HCT116 (cell line): Measurements from ENCODE around the gene PDE4B. TPM values are rescaled to one million over a fixed set of nuclear protein-coding genes. Genes with fewer than 3 reads are reported as not detected.

Source experiments
- ATAC-seq: fragments of 200-7000 bp; cut with Tn5 transposase; 2 replicates; pipeline ENCODE4 v1.9.1; 2020; ENCODE audit warnings: mild to moderate bottlenecking, moderate library complexity
- BruUV-seq: library from RNA; stranded (reverse); fragments of 400-500 nt; replicated peaks from 2 replicates; lab custom pipeline; 2021; lab: Mats Ljungman, UMichigan
- CTCF ChIA-PET: fragments of 300-600 bp; sonication (Branson Sonifier 250); formaldehyde crosslinking; loops from one replicate; lab custom pipeline; 2021; ENCODE audit warnings: antibody characterized with exemption; lab: Charles Lee
- POLR2A ChIA-PET: fragments of 300-600, 350-600 bp; sonication (Branson Sonifier 250); formaldehyde crosslinking; loops from one replicate; lab custom pipeline; 2021; ENCODE audit warnings: antibody characterized with exemption; lab: Charles Lee
- RAD21 ChIA-PET, 2 experiments: fragments of 300-600 bp; sonication (Branson Sonifier 250); formaldehyde crosslinking; loops; one replicate each; lab custom pipeline; 2023; ENCODE audit warnings: low total read pairs in 2 of 2; ENCODE audit not compliant: uncharacterized antibody in 2 of 2, unreplicated experiment in 2 of 2, low non-redundant PET in 1 of 2; lab: Charles Lee
- DNase-seq: peaks from one replicate; pipeline ENCODE4 v3.0.0-alpha.2; 2010; ENCODE audit warnings: low read depth, low spot score
- H2AFZ ChIP-seq: fragments of 200-600 bp; shearing (Covaris generic), sonication (generic); 2 replicates; pipeline ENCODE4 v1.6.1; 2017; ENCODE audit warnings: low read depth, mixed run types, mixed read lengths, antibody characterized with exemption, low read length; ENCODE audit not compliant: poor library complexity, severe bottlenecking
- H3K27ac ChIP-seq: 2 replicates; pipeline ENCODE4 v1.5.1; 2012; ENCODE audit warnings: low read depth, low read length
- H3K27me3 ChIP-seq: fragments of 200-600 bp; sonication (generic); 2 replicates; pipeline ENCODE4 v1.6.1; 2016; ENCODE audit warnings: mixed run types, low read length, mixed read lengths; ENCODE audit not compliant: insufficient read depth
- H3K36me3 ChIP-seq, 2 experiments: fragments of 200-500 bp in 1 of 2; fragments of 200-600 bp in 1 of 2; sonication (Bioruptor generic) in 1 of 2; sonication (generic) in 1 of 2; 2 replicates each; pipeline versions ENCODE4 v1.5.1 to v1.6.1; 2014 to 2016; ENCODE audit warnings: low read length in 2 of 2, inconsistent platforms in 1 of 2, mixed read lengths in 1 of 2, mixed run types in 1 of 2; ENCODE audit not compliant: insufficient read depth in 2 of 2, control insufficient read depth in 1 of 2
- H3K4me1 ChIP-seq, 2 experiments: fragments of 200-600 bp in 1 of 2; sonication (generic) in 1 of 2; 2 replicates each; pipeline versions ENCODE4 v1.5.1 to v1.6.1; 2012 to 2017; ENCODE audit warnings: low read length in 2 of 2, inconsistent platforms in 1 of 2, mild to moderate bottlenecking in 1 of 2, mixed read lengths in 1 of 2, mixed run types in 1 of 2, moderate library complexity in 1 of 2; ENCODE audit not compliant: insufficient read depth in 2 of 2, control insufficient read depth in 1 of 2
- H3K4me2 ChIP-seq: fragments of 200-600 bp; sonication (generic); 2 replicates; pipeline ENCODE4 v1.6.1; 2017; ENCODE audit warnings: mixed run types, low read length, mixed read lengths
- H3K4me3 ChIP-seq, 2 experiments: fragments of 200-600 bp in 1 of 2; sonication (generic) in 1 of 2; replicated peaks in 1 of 2; 2 replicates each; pipeline ENCODE4 v1.5.1; 2011 to 2016; ENCODE audit warnings: low read length in 2 of 2, control low read depth in 1 of 2, low read depth in 1 of 2, mild to moderate bottlenecking in 1 of 2, mixed read lengths in 1 of 2, mixed run types in 1 of 2
- H3K79me2 ChIP-seq: fragments of 200-600 bp; sonication (generic); 2 replicates; pipeline ENCODE4 v1.6.1; 2017; ENCODE audit warnings: mild to moderate bottlenecking, mixed run types, low read length, moderate library complexity, mixed read lengths; ENCODE audit not compliant: insufficient read depth
- H3K9ac ChIP-seq: fragments of 200-600 bp; sonication (generic); 2 replicates; pipeline ENCODE4 v1.6.1; 2016; ENCODE audit warnings: low read length, mixed read lengths
- H3K9me2 ChIP-seq: fragments of 200-600 bp; sonication (generic), shearing (Covaris generic); 2 replicates; pipeline ENCODE4 v1.6.1; 2017; ENCODE audit warnings: mixed run types, mild to moderate bottlenecking, moderate library complexity; ENCODE audit not compliant: insufficient read depth
- H3K9me3 ChIP-seq, 2 experiments: fragments of 200-500 bp in 1 of 2; fragments of 200-600 bp in 1 of 2; sonication (Bioruptor generic) in 1 of 2; sonication (generic) in 1 of 2; 2 replicates each; pipeline ENCODE4 v1.6.1; 2014 to 2017; ENCODE audit warnings: low read length in 2 of 2, mixed read lengths in 2 of 2, inconsistent platforms in 1 of 2, low read depth in 1 of 2, mild to moderate bottlenecking in 1 of 2, mixed run types in 1 of 2, moderate library complexity in 1 of 2; ENCODE audit not compliant: control insufficient read depth in 1 of 2, insufficient read depth in 1 of 2
- H4K20me1 ChIP-seq: fragments of 200-600 bp; sonication (generic), shearing (Covaris generic); 2 replicates; pipeline ENCODE4 v1.6.1; 2017; ENCODE audit warnings: mixed run types, mild to moderate bottlenecking, moderate library complexity; ENCODE audit not compliant: insufficient read depth
- CEBPB ChIP-seq: IDR thresholded peaks from 2 replicates; pipeline ENCODE4 v1.6.1; 2012; ENCODE audit warnings: low read depth
- EGR1 ChIP-seq: IDR thresholded peaks from 2 replicates; pipeline ENCODE4 v1.6.1; 2012; ENCODE audit warnings: low read depth
- EZH2 ChIP-seq: fragments of 200-600 bp; sonication (generic); IDR thresholded peaks from 2 replicates; pipeline ENCODE4 v1.6.1; 2017; ENCODE audit warnings: antibody characterized with exemption, mixed run types
- EZH2phosphoT487 ChIP-seq: fragments of 200-600 bp; IDR thresholded peaks from 2 replicates; pipeline ENCODE4 v1.6.1; 2018; ENCODE audit warnings: antibody characterized with exemption, borderline replicate concordance
- FOSL1 ChIP-seq: IDR thresholded peaks from 2 replicates; pipeline ENCODE4 v1.6.1; 2012; ENCODE audit warnings: low read depth
- JUND ChIP-seq: IDR thresholded peaks from 2 replicates; pipeline ENCODE4 v1.6.1; 2012
- POLR2A ChIP-seq: IDR thresholded peaks from 2 replicates; pipeline ENCODE4 v1.7.0; 2011; ENCODE audit warnings: borderline replicate concordance; ENCODE audit not compliant: insufficient read depth, insufficient read length; ENCODE audit errors: extremely low read depth
- POLR2AphosphoS5 ChIP-seq: IDR thresholded peaks from 2 replicates; pipeline ENCODE4 v1.6.1; 2011; ENCODE audit warnings: mild to moderate bottlenecking, low read depth, low read length, moderate library complexity
- SP1 ChIP-seq: IDR thresholded peaks from 2 replicates; pipeline ENCODE4 v1.6.1; 2012; ENCODE audit warnings: low read depth
- SRF ChIP-seq: IDR thresholded peaks from 2 replicates; pipeline ENCODE4 v1.6.1; 2012; ENCODE audit warnings: low read depth
- TCF7L2 ChIP-seq: IDR thresholded peaks from 2 replicates; pipeline ENCODE4 v1.7.0; 2011; ENCODE audit warnings: borderline replicate concordance, inconsistent platforms; ENCODE audit not compliant: insufficient read depth, insufficient read length; ENCODE audit errors: extremely low read depth
- YY1 ChIP-seq: IDR thresholded peaks from 2 replicates; pipeline ENCODE4 v1.6.1; 2011; ENCODE audit warnings: low read length, low read depth, moderate library complexity, mild to moderate bottlenecking; ENCODE audit not compliant: insufficient replicate concordance; ENCODE audit errors: extremely low read depth
- ZFX ChIP-seq: fragments of 450-650 bp; IDR thresholded peaks from 2 replicates; pipeline ENCODE4 v1.6.1; 2017
- ZNF274 ChIP-seq: fragments of 200-500 bp; sonication (Bioruptor generic); IDR thresholded peaks from 2 replicates; pipeline ENCODE4 v1.6.1; 2014; ENCODE audit warnings: mild to moderate bottlenecking, low read depth, low read length, inconsistent platforms
- intact Hi-C: fragments of 100-400 bp; cut with micrococcal nuclease; formaldehyde crosslinking; loops from 2 replicates; pipeline ENCODE4 v1.10.0; 2022
- total RNA-seq: library from RNA; stranded (reverse); gene quantifications from one replicate; pipeline ENCODE4 v1.2.1, GENCODE V29; 2021; ENCODE audit not compliant: unreplicated experiment
- TF ChIP-seq, protein P1 (sequence below): IDR thresholded peaks from 2 replicates; pipeline ENCODE4 v1.6.1; 2012
- TF ChIP-seq, protein P2 (sequence below), 3 experiments: fragments of 200-600 bp in 1 of 3; sonication (generic) in 1 of 3; IDR thresholded peaks in 2 of 3; conservative IDR thresholded peaks in 1 of 3; 2 replicates each; pipeline ENCODE4 v1.5.1; 2012 to 2017; ENCODE audit warnings: low read depth in 2 of 3, low read length in 2 of 3, antibody characterized with exemption in 1 of 3, borderline replicate concordance in 1 of 3, control low read depth in 1 of 3, mild to moderate bottlenecking in 1 of 3, mixed read lengths in 1 of 3, mixed run types in 1 of 3, moderate library complexity in 1 of 3; ENCODE audit not compliant: insufficient read depth in 1 of 3

Gene PDE4B
- total RNA-seq, 1 experiment from 2014 or later, result 76.9 TPM

DNA sequence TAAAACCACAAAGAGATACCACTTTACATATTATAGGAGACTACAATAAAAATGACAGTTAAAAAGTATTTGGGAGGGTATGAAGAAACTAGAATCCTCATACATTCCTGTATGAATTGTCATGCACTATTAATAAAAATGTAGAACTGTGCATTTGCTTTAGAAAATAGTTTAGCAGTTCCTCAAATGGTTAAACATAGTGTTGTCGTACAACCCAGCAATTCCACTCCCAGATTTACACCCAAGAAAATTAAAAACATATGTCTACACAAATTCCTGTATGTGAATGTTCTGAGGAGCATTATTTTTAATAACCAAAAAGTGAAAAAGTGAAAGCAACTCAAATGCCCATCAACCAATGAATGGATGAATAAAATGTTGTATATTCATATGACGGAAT is 23.1 kb upstream of the PDE4B start:
- CTCF ChIA-PET, result no interaction called here

DNA sequence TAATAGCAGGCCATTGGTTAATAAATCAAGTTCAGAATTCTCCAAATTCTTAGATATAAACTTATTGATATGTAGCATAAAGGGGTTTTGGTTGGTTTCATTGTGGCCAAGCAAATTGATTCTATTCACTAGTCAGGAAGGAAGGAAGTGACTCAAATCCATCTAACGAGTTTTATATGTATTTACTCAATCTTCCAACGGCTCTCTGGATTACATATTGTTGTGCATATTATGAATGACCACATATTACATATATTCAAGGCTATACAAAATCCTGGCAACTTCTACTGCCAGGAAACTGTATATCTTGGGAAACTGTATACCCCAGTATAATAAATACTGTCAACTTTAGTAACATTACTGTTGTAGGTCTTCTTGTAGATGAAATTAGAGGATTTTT is 20.1 kb upstream of the PDE4B start:
- H3K9me3 ChIP-seq, result no peaks in the 10 kb centered on the region
- H3K27me3 ChIP-seq, result no peaks in the 10 kb centered on the region
- H3K4me3 ChIP-seq, result no peak overlapping the region
- H3K4me2 ChIP-seq, result no peak overlapping the region
- ChIA-PET POLR2A (no interaction called here), RAD21 (no interaction called here), CTCF (no interaction called here)
- no peaks in the 10 kb centered on the region for H3K36me3 ChIP-seq
- no peak for ATAC-seq
- H4K20me1 ChIP-seq, result no peaks in the 10 kb centered on the region
- BruUV-seq, result no TSS peak
- no peak for DNase-seq
- intact Hi-C loops, result no loop called here
- no peak overlapping the region for H3K27ac ChIP-seq
- H3K4me1 ChIP-seq, result no peaks in the 10 kb centered on the region
- no peak overlapping the region for H2AFZ ChIP-seq
- no peaks in the 10 kb centered on the region for H3K79me2 ChIP-seq
- no peaks in the 10 kb centered on the region for H3K9me2 ChIP-seq
- H3K9ac ChIP-seq, result no peak overlapping the region
- no peak for TF ChIP-seq SP1
- TF ChIP-seq YY1, result no peak
- no peak for TF ChIP-seq FOSL1
- TF ChIP-seq, protein P1, sequence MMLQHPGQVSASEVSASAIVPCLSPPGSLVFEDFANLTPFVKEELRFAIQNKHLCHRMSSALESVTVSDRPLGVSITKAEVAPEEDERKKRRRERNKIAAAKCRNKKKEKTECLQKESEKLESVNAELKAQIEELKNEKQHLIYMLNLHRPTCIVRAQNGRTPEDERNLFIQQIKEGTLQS, result no peak
- TF ChIP-seq, protein P2, sequence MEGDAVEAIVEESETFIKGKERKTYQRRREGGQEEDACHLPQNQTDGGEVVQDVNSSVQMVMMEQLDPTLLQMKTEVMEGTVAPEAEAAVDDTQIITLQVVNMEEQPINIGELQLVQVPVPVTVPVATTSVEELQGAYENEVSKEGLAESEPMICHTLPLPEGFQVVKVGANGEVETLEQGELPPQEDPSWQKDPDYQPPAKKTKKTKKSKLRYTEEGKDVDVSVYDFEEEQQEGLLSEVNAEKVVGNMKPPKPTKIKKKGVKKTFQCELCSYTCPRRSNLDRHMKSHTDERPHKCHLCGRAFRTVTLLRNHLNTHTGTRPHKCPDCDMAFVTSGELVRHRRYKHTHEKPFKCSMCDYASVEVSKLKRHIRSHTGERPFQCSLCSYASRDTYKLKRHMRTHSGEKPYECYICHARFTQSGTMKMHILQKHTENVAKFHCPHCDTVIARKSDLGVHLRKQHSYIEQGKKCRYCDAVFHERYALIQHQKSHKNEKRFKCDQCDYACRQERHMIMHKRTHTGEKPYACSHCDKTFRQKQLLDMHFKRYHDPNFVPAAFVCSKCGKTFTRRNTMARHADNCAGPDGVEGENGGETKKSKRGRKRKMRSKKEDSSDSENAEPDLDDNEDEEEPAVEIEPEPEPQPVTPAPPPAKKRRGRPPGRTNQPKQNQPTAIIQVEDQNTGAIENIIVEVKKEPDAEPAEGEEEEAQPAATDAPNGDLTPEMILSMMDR (IDR thresholded peaks at IDR 0.05 in 2 of 3, conservative IDR thresholded peaks at IDR 0.05 in 1 of 3; ENCODE audit: borderline replicate concordance in 1 of 3, insufficient read depth in 1 of 3, low read depth in 2 of 3, low read length in 2 of 3), result no peak
- TF ChIP-seq ZNF274, result no peak
- TF ChIP-seq TCF7L2, result no peak
- no peak for TF ChIP-seq EZH2
- no peak for TF ChIP-seq CEBPB
- TF ChIP-seq POLR2AphosphoS5, result no peak
- TF ChIP-seq POLR2A, result no peak
- no peak for TF ChIP-seq JUND
- no peak for TF ChIP-seq SRF
- TF ChIP-seq EGR1, result no peak

More for the DNA sequence above, 23.1 kb upstream of the PDE4B start:
- ChIA-PET RAD21 (no interaction called here), POLR2A (no interaction called here)
- Histone ChIP-seq H3K9me2 (no peaks in the 10 kb centered on the region), H3K4me3 (no peak overlapping the region), H3K36me3 (no peaks in the 10 kb centered on the region), H3K79me2 (no peaks in the 10 kb centered on the region), H2AFZ (no peak overlapping the region), H3K9ac (no peak overlapping the region), H3K4me2 (no peak overlapping the region), H4K20me1 (no peaks in the 10 kb centered on the region), H3K27me3 (no peaks in the 10 kb centered on the region), H3K4me1 (no peaks in the 10 kb centered on the region), H3K9me3 (no peaks in the 10 kb centered on the region), H3K27ac (no peak overlapping the region)
- TF ChIP-seq EZH2phosphoT487 (no peak), ZFX (no peak), TCF7L2 (no peak)
- TF ChIP-seq, protein P2 (IDR thresholded peaks at IDR 0.05 in 2 of 3, conservative IDR thresholded peaks at IDR 0.05 in 1 of 3; ENCODE audit: borderline replicate concordance in 1 of 3, insufficient read depth in 1 of 3, low read depth in 2 of 3, low read length in 2 of 3), result no peak
- no TSS peak for BruUV-seq
- intact Hi-C loops, result no loop called here
- ATAC-seq (no peak), DNase-seq (no peak)
